OCI-LY3 (cell line): ENCODE results near the gene LAMC1.
"Not testable (repeated sequence)": the region's sequence is repeated elsewhere in the genome, so short reads cannot be mapped to it uniquely, and the experiment has no call there.

Experiments
- H2AFZ ChIP-seq: fragments of 200-600, 300-600 bp; shearing (Covaris generic); 2 replicates; pipeline ENCODE4 v1.6.0; 2014; ENCODE audit warnings: antibody characterized with exemption, low read depth, low read length
- H3K27ac ChIP-seq: fragments of 200-600, 300-600 bp; sonication (generic); 2 replicates; pipeline ENCODE4 v1.5.1; 2014; ENCODE audit warnings: mild to moderate bottlenecking, low read length, moderate library complexity, mixed read lengths
- H3K27me3 ChIP-seq: fragments of 200-600, 300-600 bp; sonication (generic); 2 replicates; pipeline ENCODE4 v1.6.1; 2014; ENCODE audit warnings: low read depth, low read length, mixed read lengths
- H3K36me3 ChIP-seq: fragments of 200-600, 300-600 bp; sonication (generic); replicated peaks from 2 replicates; pipeline ENCODE3; 2014; ENCODE audit warnings: low read depth, low read length, mixed read lengths
- H3K4me1 ChIP-seq: fragments of 300-600, 200-600 bp; sonication (generic); 2 replicates; pipeline ENCODE4 v1.6.1; 2014; ENCODE audit warnings: low read length, mixed read lengths
- H3K4me2 ChIP-seq: fragments of 200-600, 300-600 bp; sonication (generic); 2 replicates; pipeline ENCODE4 v1.6.1; 2014; ENCODE audit warnings: low read length, mixed read lengths
- H3K4me3 ChIP-seq: fragments of 300-600, 200-600 bp; sonication (generic); 2 replicates; pipeline ENCODE4 v1.5.1; 2014; ENCODE audit warnings: antibody characterized with exemption, mild to moderate bottlenecking, low read length, moderate library complexity
- H3K79me2 ChIP-seq: fragments of 300-600, 200-600 bp; shearing (Covaris generic); 2 replicates; pipeline ENCODE4 v1.6.1; 2014; ENCODE audit warnings: mild to moderate bottlenecking, low read length, mixed read lengths
- H3K9ac ChIP-seq: fragments of 300-600, 200-600 bp; shearing (Covaris generic); 2 replicates; pipeline ENCODE4 v1.6.0; 2014; ENCODE audit warnings: mild to moderate bottlenecking, low read length, moderate library complexity
- H3K9me3 ChIP-seq: fragments of 200-600, 300-600 bp; shearing (Covaris generic); 2 replicates; pipeline ENCODE4 v1.6.1; 2014; ENCODE audit warnings: low read length, mixed read lengths; ENCODE audit not compliant: insufficient read depth
- H4K20me1 ChIP-seq: fragments of 200-600, 300-600 bp; sonication (generic); 2 replicates; pipeline ENCODE4 v1.6.1; 2016; ENCODE audit warnings: low read length, mixed read lengths; ENCODE audit not compliant: insufficient read depth
- EZH2phosphoT487 ChIP-seq: fragments of 200-600 bp; shearing (Covaris generic); IDR thresholded peaks from 2 replicates; pipeline ENCODE4 v1.6.1; 2018; ENCODE audit warnings: antibody characterized with exemption, mixed run types, low read depth
- TF ChIP-seq, protein P1 (sequence below): fragments of 200-600, 300-600 bp; sonication (generic); IDR thresholded peaks from 2 replicates; pipeline ENCODE4 v1.5.1; 2014; ENCODE audit warnings: antibody characterized with exemption, low read length, low read depth

LAMC1 gene

GRCh38 chr1:183069562-183070216 lies 46.5 kb downstream of the LAMC1 start:
- Histone ChIP-seq H3K79me2 (peaks cover 38% of the 10 kb centered on the region), H3K9ac (no peak overlapping the region), H3K4me3 (no peak overlapping the region), H3K4me2 (no peak overlapping the region), H3K36me3 (no peaks in the 10 kb centered on the region), H4K20me1 (peaks cover 45% of the 10 kb centered on the region), H2AFZ (no peak overlapping the region), H3K4me1 (peaks cover 23% of the 10 kb centered on the region), H3K27ac (no peak overlapping the region), H3K9me3 (no peaks in the 10 kb centered on the region; the same call in 1 of the 2 replicates), H3K27me3 (no peaks in the 10 kb centered on the region)
- no peak for TF ChIP-seq EZH2phosphoT487

- no peak overlapping the region for H2AFZ ChIP-seq
- TF ChIP-seq, protein P1, sequence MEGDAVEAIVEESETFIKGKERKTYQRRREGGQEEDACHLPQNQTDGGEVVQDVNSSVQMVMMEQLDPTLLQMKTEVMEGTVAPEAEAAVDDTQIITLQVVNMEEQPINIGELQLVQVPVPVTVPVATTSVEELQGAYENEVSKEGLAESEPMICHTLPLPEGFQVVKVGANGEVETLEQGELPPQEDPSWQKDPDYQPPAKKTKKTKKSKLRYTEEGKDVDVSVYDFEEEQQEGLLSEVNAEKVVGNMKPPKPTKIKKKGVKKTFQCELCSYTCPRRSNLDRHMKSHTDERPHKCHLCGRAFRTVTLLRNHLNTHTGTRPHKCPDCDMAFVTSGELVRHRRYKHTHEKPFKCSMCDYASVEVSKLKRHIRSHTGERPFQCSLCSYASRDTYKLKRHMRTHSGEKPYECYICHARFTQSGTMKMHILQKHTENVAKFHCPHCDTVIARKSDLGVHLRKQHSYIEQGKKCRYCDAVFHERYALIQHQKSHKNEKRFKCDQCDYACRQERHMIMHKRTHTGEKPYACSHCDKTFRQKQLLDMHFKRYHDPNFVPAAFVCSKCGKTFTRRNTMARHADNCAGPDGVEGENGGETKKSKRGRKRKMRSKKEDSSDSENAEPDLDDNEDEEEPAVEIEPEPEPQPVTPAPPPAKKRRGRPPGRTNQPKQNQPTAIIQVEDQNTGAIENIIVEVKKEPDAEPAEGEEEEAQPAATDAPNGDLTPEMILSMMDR, result no peak
- no peak for TF ChIP-seq EZH2phosphoT487
- no peak overlapping the region for H3K27ac ChIP-seq
- H4K20me1 ChIP-seq, result peaks cover 45% of the 10 kb centered on the region
- no peaks in the 10 kb centered on the region; the same call in 1 of the 2 replicates for H3K9me3 ChIP-seq
- H3K4me2 ChIP-seq, result peak overlapping the region; percentile 67
- H3K36me3 ChIP-seq, result no peaks in the 10 kb centered on the region
- H3K27me3 ChIP-seq, result no peaks in the 10 kb centered on the region
- no peak overlapping the region for H3K9ac ChIP-seq
- H3K79me2 ChIP-seq, result peaks cover 38% of the 10 kb centered on the region
- peak overlapping the region; percentile 38 for H3K4me3 ChIP-seq
- H3K4me1 ChIP-seq, result peaks cover 23% of the 10 kb centered on the region
Measured at GRCh38 chr1:183070234-183070922, 47.2 kb downstream of the LAMC1 start.

DNA sequence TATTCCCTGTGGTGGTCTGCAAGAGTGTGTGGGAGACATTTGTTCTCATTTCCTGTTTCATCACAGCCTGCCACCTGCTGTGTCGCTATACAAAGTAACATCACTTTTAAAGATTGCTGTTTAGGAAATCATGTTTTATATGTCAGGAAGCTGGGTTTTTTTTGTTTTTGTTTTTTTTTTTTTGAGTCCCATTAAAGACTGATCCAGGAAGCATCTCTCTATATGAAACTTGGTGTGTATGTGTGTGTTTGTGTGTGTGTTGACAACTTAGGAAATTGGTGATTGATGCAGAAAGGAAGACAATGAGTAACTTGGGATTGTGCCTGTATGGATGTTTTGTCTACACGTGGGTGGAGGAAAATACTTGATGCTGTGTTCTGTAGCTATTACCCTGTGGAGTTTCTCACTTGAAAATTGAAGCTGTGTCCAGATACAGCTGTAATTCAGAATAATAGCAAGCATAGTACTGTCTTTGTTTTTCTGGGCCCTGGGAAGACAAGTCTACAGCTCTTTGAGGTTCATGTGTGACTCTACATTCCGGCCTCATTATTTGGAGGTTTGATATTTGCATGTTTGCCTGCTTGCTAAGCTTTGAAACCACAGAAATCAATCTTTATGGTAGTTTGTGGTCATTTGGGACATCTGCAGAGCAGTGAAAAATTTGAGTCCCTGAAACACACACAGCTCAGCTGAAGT lies 47.9 kb downstream of the LAMC1 start:
- no peaks in the 10 kb centered on the region; the same call in 1 of the 2 replicates for H3K9me3 ChIP-seq
- peak overlapping the region; percentile 38 for H3K4me3 ChIP-seq
- peaks cover 50% of the 10 kb centered on the region for H4K20me1 ChIP-seq
- H3K4me2 ChIP-seq, result peak overlapping the region; percentile 67
- no peaks in the 10 kb centered on the region for H3K27me3 ChIP-seq
- H3K79me2 ChIP-seq, result peaks cover 38% of the 10 kb centered on the region
- no peak for TF ChIP-seq EZH2phosphoT487
- TF ChIP-seq, protein P1, result peak; percentile 20; the same call in 1 of the 2 replicates
- no peaks in the 10 kb centered on the region for H3K36me3 ChIP-seq
- no peak overlapping the region; the same call in 1 of the 2 replicates for H3K27ac ChIP-seq
- H2AFZ ChIP-seq, result no peak overlapping the region
- H3K9ac ChIP-seq, result peak overlapping the region; percentile 10; the same call in 1 of the 2 replicates
- H3K4me1 ChIP-seq, result peaks cover 23% of the 10 kb centered on the region

- not testable (repeated sequence) for H3K27ac ChIP-seq, H3K9ac ChIP-seq, H3K36me3 ChIP-seq, H3K9me3 ChIP-seq, H2AFZ ChIP-seq, H3K27me3 ChIP-seq, H3K4me2 ChIP-seq, H3K4me3 ChIP-seq
- Histone ChIP-seq H3K79me2 (peaks cover 45% of the 10 kb centered on the region), H3K4me1 (peaks cover 23% of the 10 kb centered on the region), H4K20me1 (peaks cover 50% of the 10 kb centered on the region)
Measured at GRCh38 chr1:183072595-183072994, 49.4 kb downstream of the LAMC1 start.
